ENCODE measurements around the gene MICAL3.
"Not testable (repeated sequence)": the region's sequence is repeated elsewhere in the genome, so short reads cannot be mapped to it uniquely, and the experiment has no call there.

The MICAL3 gene

DNA sequence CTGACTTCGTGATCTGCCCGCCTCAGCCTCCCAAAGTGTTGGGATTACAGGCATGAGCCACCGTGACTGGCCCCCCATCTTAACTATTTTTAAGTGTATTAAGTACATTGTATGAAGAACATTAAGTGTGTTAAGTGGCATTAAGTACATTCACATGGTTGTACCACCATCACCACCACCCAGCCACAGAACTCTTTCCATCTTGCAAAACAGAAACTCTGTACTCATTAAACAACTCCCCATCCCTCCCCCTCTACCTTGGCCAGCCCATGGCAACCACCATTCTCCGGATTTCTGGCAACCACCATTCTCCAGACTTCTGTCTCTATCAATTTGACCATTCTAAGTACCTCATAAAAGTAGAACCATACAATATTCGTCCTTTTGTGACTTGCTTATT, 35.6 kb upstream of the MICAL3 start:
- Histone ChIP-seq H3K4me3 (no peak overlapping the region), H3K27ac (no peak overlapping the region)

DNA sequence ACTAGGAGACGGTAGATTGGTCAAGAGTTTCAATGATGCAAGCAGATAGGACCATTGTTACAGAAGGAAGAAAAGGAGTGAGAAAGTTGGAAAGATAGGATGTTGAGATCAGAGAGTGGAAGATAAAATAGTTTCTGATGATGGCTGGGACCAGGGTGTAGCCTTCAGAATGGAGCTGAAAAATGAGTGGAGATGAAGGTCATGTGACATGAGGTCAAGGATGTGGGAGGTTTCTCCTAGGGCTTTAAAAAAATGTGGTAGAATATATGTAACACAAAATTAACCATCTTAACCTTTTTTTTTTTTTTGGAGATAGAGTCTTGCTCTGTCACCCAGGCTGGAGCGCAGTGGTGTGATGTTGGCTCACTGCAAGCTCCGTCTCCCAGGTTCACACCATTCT, 35.1 kb upstream of the MICAL3 start:
- Histone ChIP-seq H3K27ac (no peak overlapping the region), H3K4me3 (no peak overlapping the region)

DNA sequence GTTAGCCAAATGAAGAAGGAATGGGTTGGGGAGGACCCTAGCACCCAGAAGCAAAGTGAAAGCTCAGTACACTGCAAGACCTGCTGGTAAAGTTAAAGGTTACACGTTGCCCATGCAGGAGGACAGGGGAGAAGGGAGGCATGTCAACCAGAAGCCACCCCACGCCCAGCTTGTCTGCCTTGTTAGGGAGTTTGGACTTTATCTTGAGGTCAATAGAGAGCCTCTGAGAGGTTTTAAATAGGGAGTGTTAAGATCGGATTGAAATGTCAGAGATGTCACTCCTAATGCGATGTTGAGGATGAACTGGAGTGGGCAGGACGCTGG, 34.7 kb upstream of the MICAL3 start:
- Histone ChIP-seq H3K27ac (no peak overlapping the region), H3K4me3 (no peak overlapping the region)

DNA sequence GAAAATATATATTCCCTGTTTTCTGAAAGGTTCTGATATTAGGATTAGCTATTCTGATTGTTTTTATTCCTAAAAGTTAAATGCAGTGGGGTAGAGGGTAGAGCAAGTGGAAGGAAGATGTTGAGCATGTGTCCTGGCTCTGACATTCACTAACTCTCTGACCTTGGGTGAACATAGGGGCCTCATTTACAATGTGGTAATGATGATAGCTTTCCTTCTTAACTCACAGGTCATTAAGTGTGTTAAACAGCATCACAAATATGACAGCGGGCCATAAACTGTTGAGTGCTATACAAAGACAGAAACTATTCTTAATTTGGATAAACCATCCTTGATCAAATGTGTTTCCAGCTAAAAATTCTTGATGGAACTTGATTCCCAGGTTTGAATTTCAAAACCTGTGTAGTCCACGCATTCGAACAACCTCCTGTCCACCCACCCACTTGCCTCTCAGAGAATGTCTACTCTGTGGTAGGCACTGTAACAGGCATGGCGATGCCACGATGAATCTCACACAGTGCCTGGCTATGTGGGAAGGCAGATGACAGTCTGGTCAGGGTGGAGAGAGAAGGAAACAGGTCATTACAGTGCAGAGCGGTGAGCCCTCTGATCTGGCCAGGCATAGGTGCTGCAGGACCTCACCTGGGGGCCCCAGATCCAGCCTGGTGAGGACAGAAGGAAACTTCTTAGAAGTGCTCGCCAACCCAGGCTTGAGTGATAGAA, 34.2 kb upstream of the MICAL3 start:
- peak overlapping the region in 1 of 21 experiments; percentile 63 for H3K27ac ChIP-seq

DNA sequence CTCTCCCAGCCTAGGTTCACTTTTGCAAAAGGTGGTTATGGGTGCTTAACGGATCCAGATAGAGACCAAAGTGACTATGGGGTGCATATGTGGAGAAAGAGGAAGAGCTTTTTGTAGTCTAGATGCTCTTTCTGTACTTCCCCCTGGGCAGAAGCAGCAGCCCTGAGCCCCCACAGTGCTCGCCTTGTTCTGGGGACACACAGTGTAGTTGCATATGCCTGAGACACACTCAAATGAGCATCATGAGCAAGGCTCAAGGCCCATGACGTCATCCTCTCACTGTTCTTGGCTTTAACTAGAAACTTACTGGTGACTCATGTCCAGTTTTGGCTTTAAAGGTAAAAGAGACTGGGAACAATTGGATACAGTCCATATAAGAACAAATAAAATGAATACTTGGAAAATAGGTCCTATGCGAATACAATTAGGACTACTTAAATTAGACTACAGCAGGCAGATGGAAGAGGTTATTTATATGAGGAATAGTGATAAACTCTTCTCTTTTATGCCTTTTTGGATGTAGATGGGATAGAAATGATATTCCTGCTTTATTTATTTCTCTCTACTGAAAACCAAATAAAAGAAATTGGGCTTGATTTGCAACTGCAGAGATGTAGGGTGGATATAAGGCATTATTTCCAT, 33.3 kb upstream of the MICAL3 start:
- H3K27ac ChIP-seq, result peak overlapping the region in 9 of 21 experiments; percentile 4 to 79 (median 59)
- no peak overlapping the region for H3K4me3 ChIP-seq

More for the DNA sequence above, 34.2 kb upstream of the MICAL3 start:
- H3K4me3 ChIP-seq, result no peak overlapping the region

DNA sequence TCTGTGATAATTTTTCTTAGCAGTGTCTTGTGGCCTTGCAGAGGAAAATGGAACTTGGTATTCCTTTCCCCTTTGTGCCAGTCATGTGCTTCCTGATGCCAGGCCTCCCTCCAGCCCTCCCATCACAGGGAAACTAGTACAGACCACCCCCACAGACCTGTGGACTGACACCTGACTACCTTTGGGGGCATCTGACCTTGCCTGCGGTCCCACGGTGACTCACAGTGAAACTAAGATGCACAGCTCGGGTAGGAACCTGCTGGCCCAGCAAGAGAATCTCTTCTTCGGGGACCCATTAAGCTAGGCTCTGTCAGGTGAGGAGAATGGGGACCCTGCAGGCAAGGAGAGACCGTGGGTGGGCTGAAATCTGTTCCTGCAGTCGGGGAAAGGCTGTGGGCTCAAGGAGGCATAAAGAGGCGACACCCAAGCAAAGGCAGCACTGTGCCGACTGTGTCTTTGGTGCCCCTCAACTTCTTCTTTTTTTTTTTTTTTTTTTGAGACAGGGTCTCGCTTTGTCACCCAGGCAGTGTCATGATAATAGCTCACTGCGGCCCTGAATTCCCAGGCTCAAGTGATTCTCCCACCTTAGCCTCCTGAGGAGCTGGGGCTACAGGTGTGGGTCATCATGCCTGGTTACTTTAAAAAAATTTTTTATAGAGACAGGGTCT, 32.6 kb upstream of the MICAL3 start:
- no peak overlapping the region for H3K4me3 ChIP-seq
- H3K27ac ChIP-seq, result peak overlapping the region in 17 of 21 experiments; percentile 4 to 81 (median 52)

DNA sequence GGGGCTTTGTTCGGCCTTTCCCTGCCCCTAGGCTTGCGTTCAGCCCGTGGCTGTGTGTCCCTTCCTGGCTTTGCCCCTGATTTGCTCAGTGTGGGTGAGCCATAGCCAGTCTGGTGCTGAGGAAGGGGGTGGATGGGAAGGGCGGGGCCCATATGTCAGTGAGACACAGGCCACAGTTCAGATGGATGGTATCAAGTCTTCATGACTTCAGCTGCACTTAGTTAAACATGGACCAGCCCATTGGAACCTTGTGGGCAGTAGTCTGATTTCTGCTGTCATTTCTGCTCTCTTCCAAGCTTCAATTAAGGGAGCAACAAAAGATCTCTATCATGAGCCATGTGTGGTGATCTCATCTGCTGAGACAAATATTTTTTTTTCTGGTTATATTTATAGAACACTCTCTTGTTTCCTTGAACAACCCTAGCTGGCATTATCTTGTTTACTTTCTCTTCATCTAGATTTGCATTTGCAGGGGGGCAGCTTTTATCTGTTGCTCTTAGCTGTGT, 31.9 kb upstream of the MICAL3 start:
- H3K4me3 ChIP-seq, result no peak overlapping the region
- peak overlapping the region in 20 of 21 experiments; percentile 22 to 82 (median 54) for H3K27ac ChIP-seq

DNA sequence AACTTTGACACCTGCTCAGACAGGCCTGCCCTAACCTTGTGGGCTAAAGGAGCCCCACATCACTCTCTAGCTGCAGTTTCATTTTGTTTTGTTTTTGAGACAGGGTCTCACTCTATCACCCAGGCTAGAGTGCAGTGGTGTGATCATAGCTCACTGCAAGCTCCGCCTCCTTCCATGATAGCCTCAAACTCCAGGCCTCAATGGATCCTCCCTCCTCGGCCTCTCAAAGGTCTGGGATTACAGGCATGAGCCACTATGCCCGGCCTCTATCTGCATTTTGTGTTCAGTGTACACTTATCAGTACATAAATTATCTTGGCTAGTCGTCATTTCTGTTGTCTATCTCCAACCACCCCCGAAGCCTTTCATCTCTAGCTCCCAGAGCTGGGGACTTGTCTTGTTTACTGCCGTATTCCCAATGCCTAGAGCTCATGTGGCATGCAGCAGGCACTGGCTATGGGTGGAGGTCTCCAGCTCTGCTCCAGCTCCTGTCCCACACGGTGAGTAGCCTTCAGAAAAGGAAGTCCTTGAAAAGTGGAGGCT, 31.3 kb upstream of the MICAL3 start:
- no peak overlapping the region for H3K4me3 ChIP-seq
- H3K27ac ChIP-seq, result peak overlapping the region in 19 of 21 experiments; percentile 22 to 82 (median 55)

DNA sequence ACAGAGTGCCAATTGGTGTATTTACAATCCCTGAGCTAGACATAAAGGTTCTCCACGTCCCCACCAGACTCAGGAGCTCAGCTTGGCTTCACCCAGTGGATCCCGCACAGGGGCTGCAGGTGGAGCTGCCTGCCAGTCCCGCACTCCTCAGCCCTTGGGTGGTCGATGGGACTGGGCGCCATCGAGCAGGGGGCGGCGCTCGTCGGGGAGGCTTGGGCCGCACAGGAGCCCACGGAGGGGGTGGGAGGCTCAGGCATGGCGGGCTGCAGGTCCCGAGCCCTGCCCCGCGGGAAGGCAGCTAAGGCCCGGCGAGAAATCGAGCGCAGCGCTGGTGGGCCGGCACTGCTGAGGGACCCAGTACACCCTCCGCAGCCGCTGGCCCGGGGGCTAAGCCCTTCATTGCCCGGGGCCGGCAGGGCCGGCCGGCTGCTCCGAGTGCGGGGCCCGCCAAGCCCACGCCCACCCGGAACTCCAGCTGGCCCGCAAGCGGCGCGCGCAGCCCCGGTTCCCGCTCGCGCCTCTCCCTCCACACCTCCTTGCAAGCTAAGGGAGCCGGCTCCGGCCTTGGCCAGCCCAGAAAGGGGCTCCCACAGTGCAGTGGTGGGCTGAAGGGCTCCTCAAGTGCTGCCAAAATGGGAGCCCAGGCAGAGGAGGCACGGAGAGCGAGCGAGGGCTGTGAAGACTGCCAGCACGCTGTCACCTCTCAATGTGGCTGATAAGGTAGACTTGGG, 29.0 kb upstream of the MICAL3 start:
- H3K27ac ChIP-seq, H3K4me3 ChIP-seq: not testable (repeated sequence)

DNA sequence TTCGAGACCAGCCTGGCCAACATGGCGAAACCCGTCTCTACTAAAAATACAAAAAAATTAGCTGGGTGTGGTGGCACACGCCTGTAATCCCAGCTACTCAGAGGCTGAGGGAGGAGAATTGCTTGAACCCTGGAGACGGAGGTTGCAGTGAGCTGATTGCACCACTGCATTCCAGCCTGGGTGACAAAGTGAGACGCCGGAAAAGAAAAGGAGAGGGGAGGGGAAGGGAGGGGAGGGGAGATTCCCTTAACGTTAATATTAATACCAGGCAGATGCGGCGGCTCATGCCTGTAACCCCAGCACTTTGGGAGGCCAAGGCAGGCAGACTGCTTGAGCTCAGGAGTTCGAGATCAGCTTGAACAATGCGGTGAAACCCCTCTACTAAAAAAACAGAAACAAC, 26.8 kb upstream of the MICAL3 start:
- H3K4me3 ChIP-seq, result not testable (repeated sequence)
- H3K27ac ChIP-seq, result peak overlapping the region in 17 of 21 experiments; percentile 29 to 84 (median 72)

DNA sequence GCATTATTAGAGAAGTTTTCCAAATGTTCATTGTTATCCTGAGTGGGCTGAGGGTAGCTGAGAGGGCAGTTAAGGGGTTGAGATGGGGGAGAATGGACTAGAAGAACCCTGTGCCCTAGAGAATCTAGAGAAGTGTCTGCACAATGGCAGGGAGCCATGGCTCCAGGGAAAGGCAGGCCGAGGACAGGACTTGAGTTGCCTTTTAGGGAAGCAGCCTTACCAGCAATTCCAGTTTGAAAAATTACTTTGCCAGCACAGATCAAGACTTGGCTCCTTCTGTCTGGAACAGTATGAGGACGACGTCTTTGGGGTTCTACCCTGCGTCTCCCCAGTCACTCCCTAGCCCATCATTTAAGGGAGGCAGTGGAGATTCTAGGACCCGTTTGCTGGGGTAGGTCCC, 25.7 kb upstream of the MICAL3 start:
- no peak overlapping the region for H3K4me3 ChIP-seq
- peak overlapping the region in 16 of 21 experiments; percentile 32 to 84 (median 72) for H3K27ac ChIP-seq

DNA sequence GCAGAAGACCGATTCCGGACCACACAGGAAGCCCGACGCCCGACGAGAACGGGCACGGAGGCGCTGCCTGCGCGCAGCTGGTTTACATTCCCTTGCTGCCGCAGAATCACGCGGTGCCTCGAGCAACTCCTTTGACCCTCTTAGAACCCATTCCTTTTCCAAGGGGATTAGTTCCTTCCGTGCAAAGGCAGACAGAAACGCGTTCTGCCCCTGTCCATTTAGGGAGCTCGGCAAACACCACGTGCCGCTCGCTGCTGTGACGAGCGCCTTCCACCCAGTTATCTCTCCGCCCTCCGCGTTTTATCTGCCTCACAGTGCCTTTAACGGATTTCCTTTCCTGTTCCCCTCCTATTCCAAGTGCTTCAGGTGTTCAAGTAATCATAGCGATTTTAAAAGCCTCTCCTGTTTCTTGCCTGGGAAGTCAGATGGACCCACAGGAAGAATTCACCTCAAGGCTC, 24.1 kb upstream of the MICAL3 start:
- Histone ChIP-seq H3K4me3 (peak overlapping the region in 3 of 7 experiments; percentile 4 to 34 (median 11)), H3K27ac (peak overlapping the region in 10 of 21 experiments; percentile 25 to 74 (median 52))

DNA sequence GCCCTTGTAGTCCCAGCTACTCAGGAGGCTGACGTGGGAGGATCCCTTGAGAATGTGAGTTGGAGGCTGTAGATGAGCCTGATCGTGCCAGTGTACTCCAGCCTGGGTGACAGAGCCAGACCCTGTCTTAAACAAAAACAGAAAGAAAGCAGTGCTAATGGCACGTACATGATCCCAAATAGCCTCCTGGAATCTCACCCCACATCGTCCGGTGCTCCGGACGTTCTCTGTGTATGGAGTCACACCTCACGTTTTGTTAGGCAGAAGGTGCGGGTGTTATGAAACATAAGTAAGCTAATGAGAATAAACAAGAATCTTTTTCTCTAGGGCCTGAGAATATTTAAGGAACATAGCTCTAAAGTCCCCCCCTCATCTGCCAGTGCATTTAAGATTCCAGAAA, 23.7 kb upstream of the MICAL3 start:
- peak overlapping the region in 3 of 7 experiments; percentile 4 to 34 (median 11) for H3K4me3 ChIP-seq
- H3K27ac ChIP-seq, result peak overlapping the region in 9 of 21 experiments; percentile 25 to 74 (median 51)

DNA sequence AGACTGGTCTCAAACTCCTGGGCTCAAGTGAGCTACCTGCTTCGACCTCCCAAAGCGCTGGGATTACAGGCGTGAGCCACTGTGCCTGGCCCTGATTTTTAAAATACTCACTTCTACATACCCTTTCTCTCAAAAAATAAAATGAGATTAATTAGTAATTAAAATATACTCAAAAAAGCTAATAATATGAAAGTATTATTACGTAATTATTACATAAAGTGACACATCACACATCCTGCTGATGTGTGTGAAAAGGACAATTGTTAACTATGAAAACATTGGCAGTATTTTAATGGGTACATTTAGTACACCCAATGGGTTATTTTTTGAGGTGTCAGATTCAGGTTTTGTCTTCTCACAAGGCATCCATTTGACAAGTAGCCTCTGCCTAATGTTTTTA, 21.4 kb upstream of the MICAL3 start:
- no peak overlapping the region for H3K4me3 ChIP-seq
- H3K27ac ChIP-seq, result no peak overlapping the region

DNA sequence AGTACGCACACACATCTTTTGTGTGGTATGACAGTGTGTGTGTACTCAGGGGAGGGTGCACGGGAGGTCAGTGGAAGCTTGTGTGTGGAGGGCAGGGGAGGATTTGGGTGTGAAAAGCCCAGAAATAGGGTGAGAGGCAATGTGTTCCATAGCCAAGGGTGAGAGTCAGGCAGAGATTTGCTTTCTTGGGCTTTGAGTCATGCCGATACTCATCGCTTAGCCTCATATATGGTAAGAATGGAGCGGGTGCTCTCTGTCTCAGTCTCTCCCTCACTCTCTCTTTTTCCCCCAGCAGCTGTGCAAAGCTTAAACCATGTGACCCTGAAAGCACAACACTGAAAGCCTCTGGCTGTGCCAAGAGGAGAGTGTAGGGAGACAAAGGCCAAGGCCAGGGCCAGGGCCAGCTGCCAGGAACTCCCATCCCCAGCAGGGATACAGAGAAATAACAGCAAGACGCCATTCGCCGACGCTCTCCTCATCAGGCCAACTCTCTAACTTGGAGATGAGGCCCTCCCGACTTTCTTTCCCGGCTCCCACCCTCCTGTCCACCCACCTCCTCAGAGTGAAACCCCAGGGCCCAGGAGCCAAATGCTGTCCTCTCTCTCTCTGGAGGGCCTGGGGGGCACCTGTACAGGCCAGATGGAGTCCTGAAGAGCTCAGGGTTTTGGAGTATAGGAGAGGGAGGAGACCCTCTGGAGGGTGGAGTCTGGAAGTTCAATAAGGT, 20.3 kb upstream of the MICAL3 start:
- no peak overlapping the region for H3K4me3 ChIP-seq
- peak overlapping the region in 2 of 21 experiments; percentile 19 to 21 for H3K27ac ChIP-seq

DNA sequence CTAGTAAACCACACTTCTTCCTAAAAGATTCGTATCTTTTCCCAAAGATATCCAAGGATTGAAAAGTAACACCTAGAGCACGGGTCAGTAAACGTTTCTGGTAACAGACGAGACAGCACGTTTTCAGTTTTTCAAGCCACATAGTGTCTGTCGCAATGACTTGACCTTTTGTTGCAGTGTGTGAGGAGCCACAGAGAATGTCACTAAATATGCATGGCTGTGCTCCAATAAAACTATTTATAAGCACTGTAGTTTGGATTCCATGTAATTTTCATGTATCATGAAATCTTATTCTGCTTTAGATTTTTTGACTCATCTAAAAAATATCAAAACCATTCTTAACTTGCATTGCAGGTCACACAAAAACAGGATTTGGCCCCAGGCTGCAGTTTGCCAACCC, 18.3 kb upstream of the MICAL3 start:
- H3K4me3 ChIP-seq, result no peak overlapping the region
- no peak overlapping the region for H3K27ac ChIP-seq

DNA sequence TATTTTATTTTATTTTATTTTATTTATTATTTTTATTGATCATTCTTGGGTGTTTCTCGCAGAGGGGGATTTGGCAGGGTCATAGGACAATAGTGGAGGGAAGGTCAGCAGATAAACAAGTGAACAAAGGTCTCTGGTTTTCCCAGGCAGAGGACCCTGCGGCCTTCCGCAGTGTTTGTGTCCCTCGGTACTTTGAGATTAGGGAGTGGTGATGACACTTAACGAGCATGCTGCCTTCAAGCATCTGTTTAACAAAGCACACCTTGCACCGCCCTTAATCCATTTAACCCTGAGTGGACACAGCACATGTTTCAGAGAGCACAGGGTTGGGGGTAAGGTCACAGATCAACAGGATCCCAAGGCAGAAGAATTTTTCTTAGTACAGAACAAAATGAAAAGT, 16.5 kb upstream of the MICAL3 start:
- H3K27ac ChIP-seq, H3K4me3 ChIP-seq: not testable (repeated sequence)

DNA sequence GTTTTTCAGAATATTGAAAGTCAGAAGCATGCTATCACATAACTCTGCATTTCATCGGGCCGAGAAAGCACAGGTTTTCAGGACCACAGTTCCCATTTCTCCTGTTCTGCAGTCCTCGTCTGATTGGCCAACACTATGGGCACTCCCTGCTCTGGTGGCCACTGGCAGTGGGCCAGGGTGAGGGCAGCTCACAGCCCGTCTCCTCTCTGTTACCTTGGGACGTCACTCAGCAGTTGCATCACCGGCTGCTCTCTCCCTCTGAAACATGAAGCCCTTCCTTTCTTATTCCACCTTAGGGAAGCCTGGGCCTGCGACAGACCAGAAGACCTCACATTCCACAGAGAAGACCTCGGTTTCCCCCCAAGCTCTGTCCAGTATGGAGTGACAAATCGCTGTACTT, 11.4 kb upstream of the MICAL3 start:
- no peak overlapping the region for H3K27ac ChIP-seq

DNA sequence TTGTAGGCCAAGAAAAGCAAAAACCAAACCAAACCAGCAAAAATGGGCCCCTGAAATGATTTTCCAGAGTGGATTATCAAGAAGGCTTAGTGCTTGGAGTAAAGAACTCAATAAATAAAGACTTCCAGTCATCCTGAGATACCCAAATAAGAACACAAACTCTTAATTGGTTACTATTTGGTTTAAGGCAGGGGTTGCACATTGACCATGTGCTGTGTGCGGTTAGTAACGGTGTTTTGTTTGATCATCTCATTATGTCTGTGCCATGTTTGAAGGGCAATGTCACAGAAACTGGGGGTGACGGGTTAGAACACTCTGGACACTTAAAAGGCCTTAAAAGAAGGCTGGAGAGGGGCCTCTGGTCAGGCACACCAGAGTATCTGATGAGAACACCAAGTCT, 9.7 kb upstream of the MICAL3 start:
- H3K4me3 ChIP-seq, result no peak overlapping the region
- H3K27ac ChIP-seq, result peak overlapping the region in 3 of 21 experiments; percentile 2 to 36 (median 25)

More for the DNA sequence above, 11.4 kb upstream of the MICAL3 start:
- H3K4me3 ChIP-seq, result no peak overlapping the region
